HG03565 (cell line): ENCODE results near the gene KHDC3L.
A peak's percentile ranks its signal among the peaks of the same experiment; 100 is the strongest.
"Not testable (repeated sequence)": the region's sequence is repeated elsewhere in the genome, so short reads cannot be mapped to it uniquely, and the experiment has no call there.

Experiments used
- ATAC-seq: cut with Tn5 transposase; IDR thresholded peaks from one replicate; pipeline ENCODE4 v1.9.1; 2021; ENCODE audit warnings: mild to moderate bottlenecking, moderate library complexity; ENCODE audit not compliant: unreplicated experiment

The KHDC3L gene

DNA sequence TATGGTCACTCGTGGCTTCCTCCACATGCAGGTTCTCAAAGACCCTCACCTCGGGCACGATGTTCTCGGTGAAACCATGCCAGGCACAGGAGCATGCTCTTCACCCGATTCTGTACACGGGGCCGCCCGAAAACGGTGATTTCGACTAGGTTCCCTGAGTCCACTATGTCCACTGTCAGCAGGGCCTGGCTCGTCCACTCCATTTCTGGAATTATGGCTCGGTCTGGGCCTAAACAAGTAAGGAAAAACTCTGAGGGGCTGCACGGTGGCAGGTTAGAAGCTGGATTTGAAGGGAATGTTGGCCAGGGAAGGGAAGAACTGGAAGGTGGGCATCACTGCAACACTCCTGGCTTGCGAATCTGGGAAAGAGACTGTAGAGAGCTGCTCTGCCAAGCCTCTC is 6.7 kb downstream of the KHDC3L start:
- ATAC-seq = no peak

DNA sequence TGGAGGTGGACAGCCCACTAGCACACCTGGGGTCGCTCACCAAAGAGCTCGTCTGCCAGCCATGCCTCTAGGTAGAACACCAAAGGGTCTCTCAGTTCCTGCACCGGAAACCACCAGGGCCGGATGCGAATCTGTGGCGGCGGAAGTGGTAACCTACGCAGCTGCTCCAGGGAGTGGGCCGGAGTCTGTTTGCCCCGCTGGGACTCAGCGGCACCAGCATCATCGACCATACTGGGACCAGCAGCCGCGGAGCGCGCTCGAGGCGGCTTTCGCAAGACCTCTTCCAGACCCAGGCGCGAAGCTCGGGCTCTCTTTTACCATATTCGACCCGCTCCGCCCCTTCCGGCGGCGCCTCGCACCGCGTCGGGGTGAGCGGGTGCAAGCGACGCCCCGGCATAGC is 7.1 kb downstream of the KHDC3L start, which contains the start of gene OOEP:
Gene OOEP (minus strand): TSS at position 335 of the 400 bp plus-strand sequence. CDS start 105 bp downstream, at position 230.
- ATAC-seq = no peak

DNA sequence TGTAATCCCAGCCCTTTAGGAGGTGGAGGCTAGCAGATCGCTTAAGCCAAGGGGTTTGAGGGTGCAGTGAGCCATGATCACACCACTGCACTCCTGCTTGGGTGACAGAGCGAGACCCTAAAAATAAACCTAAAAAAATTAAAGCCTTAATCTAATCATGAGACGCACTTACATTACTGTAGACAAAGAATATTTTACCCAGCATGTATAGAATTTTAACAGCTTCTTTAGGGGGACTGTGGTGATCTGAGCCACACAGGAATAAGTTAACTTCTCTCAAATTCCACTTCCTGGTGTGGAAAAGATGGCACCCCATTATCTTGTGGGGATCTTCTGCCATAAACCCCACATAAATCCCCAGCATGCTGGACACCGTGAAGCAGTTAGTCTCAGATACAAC is 9.5 kb downstream of the KHDC3L start:
- ATAC-seq = no peak

DNA sequence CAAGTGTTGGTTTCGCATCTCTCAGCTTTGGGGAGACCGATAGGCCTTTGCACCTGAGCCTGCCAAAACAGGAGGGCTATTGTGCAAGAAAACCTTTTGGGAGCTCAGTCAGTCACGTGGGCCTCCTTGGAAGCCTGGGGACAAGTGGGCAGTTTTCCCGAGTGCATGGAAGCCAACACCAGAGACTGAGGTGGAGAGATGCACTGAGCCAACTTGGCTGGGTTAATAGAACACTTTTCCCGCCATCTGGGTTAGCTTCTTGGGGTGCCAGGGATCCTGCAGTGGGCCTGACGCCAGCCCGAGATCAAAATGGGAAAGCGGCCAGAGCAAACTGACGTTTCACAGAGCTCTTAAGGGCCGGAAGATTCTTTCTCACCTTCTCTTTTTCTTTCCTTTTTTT is 10.1 kb downstream of the KHDC3L start:
- ATAC-seq = no peak

DNA sequence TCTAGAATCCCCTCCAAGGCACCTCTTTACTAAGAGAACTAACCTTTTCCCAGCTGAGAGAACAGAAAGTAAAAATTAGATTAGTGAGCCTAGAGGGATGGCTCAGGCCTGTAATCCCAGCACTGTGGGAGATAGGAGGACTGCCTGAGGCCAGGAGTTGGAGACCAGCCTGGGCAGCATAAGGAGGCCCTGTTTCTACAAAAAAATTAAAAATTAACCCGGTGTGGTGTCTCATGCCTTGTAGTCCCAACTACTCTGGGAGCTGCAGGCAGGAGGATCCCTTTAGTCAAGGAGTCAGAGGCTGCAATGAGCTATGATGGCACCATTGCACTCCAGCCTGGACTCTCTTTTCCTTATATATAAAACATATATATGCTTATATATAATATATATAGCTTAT is 12.8 kb downstream of the KHDC3L start:
- ATAC-seq = no peak

DNA sequence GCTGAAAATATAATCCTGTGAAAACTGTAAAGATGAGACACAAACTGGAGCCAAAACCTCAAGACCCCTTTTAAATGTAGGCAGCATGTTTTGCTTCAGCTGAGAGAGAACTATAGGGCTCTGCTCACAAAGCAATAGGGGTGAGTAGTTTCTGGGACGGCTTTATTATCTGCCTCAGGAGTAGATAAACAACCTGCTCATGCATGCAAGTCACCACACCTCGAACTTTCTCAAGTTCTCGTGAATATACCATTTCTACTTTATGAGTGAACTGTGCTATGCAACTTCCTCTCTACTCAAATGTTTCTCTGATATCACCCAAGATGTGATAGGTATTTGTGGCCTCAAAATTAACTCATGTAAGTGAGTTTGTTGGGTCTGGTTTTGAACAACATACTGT is 14.8 kb downstream of the KHDC3L start:
- ATAC-seq = no peak

DNA sequence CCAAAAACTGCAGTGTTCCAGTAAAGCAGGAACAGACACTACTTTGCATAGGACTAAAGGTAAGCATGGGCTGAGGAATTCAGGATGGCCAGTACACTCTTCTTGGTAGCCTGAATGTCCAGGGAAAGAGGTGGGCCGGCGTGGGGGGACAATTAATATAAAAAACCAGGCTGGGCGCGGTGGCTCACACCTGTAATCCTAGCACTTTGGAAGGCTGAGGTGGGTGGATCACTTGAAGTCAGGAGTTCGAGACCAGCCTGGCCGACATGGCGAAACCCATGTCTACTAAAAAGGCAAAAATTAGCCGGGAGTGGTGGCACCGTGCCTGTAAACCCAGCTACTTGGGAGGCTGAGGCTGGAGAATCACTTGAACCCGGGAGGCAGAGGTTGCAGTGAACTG is 19.1 kb downstream of the KHDC3L start:
- ATAC-seq = not testable (repeated sequence)

DNA sequence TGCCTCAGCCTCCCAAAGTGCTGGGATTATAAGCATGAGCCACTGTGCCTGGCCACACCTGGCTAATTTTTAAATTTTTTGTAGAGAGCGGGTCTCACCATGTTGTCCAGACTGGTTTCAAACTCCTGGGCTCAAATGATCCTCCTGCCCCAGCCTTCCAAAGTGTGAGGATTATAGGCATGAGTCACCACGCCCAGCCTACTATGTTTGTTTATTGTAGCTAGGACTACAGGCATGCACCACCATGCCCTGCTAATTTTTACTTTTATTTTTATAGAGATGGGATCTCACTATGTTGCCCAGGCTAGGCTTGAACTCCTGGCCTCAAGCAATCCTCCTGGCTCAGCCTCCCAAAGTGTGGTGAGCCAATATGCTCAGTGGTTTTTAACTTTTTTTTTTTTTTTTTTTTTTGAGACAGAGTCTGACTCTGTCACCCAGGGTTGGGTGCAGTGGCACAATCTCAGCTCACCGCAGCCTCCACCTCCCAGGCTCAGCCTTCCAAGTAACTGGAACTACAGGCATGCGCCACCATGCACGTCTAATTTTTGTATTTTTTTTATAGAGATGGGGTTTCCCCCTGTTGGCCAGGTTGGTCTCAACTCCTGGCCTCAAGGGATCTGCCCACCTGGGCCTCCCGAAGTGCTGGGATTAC is 20.1 kb downstream of the KHDC3L start:
- no peak for ATAC-seq

DNA sequence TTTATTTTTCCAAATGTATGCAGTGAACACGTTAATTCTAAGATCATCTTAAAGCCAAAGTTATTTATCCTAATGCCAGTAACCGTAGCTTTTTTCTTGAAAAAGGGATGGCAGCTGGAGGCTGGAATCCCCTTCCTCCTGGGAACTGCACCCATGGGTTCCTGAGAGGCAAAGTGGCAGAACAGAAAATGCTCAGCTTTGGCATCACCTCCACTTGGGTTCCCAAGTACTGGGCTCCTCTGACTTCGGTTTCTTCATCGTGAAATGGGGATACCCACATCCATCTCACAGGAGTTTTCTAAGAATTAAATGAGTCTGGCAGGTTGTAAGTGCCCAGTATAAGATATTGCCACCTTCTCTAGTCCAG is 26.0 kb downstream of the KHDC3L start:
- peak; percentile 13 for ATAC-seq

DNA sequence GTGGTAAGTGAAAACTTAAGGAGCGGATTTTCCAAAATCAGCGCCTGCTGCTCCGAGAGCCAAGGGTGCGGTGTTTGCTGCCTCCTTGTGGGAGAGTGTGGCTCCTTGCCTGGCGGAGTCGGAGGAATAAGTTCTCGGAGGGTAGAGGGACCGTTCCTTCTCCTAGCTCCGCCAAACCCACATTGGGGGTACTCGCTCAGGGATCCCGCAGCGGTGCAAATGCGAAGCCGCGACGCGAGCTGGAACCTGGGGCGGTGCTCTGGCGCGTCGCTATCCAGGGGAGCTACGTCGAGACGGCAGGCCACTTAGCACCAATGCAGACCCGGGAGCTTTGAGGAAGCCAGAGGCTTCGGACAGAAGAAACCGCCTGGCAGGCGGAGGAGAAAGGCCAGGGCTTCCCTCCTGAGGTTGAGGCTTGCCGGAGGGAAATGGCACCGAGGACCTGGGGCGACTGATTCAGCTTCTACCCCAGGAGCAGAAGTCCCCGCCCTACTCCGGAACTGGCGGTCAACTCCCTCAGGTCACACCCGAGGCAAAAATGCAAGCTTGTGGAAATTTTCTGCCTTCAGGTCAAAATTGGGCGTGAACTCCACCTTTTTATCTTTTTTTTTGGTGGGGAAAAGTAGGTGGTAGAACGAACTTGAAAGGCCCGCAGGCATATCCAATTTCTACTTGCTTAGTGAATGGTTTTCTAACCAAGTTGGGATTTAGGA is 26.5 kb downstream of the KHDC3L start:
- ATAC-seq = peak; percentile 72

DNA sequence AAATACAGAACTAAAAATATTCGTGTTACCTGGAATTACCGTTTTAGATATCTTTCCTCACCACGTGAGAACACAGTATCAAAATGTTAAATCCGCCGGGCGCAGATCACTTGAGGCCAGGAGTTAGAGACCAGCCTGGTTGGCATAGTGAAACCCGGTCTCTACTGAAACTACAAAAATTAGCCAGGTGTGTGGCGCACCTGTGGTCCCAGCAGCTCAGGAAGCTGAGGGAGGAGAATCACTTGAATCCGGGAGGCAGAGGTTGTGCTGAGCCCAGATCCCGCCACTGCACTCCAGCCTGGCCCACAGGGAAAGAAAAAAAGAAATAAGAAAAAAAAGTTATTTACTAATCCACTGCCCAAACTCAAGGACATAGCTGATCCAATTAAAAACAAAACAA is 27.4 kb downstream of the KHDC3L start:
- no peak for ATAC-seq

DNA sequence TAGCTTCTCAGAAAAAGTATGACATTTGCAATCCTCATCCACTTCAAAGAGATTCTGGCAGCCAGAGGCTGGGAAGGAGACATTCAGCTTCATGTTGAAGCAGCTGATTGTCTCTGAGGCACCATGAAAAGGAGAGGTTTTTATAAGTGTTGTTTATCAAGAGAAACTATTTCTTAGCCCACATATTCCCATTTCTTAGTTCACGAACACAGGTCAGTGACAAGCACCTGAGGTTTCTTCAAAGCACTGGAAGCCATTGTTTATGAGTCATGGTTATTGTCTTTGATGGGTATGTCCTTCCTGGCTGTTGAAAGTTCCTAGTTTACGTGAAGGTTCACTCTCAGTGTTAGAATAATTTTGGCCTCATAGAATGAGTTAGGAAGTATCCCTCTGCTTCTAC is 29.2 kb downstream of the KHDC3L start:
- no peak for ATAC-seq

DNA sequence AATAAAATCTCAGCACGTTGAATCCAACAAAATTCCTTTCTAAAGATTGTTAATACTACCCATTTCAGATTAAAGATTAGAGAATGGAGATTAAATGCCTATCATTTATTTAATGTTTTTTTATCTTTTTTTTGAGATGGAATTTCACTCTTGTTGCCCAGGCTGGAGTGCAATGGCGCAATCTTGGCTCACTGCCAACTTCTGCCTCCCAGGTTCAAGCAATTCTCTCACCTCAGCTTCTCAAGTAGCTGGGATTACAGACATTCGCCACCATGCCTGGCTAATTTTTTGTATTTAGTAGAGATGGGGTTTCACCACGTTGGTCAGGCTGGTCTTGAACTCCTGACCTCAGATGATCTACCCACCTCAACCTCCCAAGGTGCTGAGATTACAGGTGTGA is 29.7 kb downstream of the KHDC3L start:
- not testable (repeated sequence) for ATAC-seq

DNA sequence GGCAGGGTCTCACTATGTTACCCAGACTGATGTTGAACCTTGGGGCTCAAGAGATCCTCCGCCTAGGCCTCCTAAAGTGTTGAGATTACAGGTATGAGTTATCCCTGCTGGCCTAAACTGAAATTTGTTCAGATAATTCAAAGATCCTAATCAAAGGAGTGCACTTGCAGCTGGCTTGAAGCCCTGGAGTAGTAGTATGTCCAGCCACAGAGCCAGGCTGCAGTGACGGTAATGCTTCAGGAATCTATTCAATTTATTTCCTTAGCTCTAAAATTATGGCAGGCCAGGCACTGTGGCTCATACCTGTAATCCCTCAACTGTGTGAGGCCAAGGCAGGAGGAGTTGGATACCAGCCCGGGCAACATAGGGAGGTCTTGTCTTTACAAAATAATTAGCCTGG is 30.8 kb downstream of the KHDC3L start:
- no peak for ATAC-seq

DNA sequence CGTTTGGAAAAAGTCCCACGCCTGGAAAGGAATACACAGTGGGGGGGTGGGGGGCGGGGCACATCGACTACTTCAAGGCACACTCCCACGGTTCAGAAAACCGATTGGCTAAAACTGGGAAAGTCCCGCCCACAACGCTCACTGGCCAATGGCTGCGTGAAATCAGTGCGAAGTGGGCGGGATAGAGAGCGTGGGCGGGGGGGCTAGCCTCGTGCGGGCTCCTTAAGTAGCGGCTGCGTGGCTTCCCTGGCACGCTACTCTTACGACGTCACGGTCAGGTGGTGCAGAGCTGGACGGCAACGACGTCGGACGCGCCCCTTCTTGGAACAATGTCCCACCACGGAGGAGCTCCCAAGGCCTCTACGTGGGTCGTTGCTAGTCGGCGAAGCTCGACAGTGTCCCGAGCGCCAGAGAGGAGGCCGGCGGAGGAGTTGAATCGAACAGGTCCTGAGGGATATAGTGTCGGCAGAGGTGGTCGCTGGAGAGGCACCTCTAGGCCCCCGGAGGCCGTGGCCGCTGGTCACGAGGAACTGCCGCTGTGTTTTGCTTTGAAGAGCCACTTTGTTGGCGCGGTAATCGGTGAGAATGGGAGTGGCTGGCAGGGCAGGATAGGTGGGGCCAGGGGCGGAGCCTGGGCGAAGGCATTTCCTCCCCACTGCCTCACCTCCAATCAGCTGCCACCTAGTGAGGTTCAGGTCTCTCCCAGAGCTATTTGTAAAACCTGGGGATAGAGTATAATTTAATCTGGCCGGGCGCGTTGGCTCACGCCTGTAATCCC is 32.3 kb downstream of the KHDC3L start, which contains the start of gene DDX43:
Gene DDX43 (plus strand): TSS at position 252 of the 778 bp plus-strand sequence. CDS start 78 bp downstream, at position 330.
- ATAC-seq = peak; percentile 63

DNA sequence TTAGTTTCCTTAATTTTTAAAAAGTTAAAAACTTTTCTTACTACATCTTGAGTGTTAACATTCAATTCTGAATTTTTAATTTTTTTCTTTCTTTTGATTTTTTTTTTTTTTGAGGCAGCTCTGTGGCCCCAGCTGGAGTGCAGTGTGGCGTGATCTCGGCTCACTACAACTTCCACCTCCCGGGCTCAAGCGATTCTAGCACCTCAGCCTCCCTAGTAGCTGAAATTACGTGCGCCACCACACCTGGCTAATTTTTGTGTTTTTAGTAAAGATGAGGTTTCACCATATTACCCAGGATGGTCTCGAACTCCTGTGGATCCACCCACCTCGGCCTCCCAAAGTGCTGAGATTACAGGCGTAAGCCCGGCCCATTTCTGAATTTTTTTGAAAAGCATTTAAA is 33.4 kb downstream of the KHDC3L start:
- ATAC-seq = no peak

DNA sequence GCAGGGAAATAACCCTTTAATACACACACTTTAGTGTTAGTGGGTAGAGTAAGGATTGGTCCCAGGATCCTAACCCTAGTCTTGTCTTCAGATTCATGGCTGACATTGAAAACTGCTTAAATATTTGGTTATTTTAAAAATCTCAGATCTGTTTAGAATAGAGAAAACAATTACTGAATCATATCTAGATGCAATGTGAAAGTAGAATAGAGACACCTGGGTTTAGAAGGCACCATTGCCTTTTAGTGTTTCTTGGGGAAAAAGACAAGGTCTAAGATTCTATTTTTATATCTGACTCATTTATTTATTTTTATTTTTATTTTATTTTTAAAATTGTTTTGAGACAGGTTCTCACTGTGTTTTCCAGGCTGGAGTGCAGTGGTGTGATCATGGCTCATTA is 38.2 kb downstream of the KHDC3L start:
- no peak for ATAC-seq

DNA sequence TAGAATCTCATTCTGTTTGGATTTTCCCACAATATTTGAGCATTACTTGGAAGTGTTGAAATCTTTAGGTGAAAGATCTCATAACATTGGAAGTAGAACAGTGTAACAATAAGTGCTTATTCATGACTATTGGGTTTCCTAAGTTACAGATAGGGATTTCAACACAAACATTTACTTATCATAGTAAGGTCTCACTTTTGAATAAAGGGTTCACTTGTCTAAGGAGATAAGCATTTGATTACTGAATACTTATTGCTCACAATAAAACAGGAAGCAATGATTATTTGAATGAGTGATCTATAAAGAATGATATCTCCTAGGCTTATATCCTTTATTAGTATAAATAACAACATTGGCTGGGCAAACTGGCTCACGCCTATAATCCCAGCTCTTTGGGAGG is 46.9 kb downstream of the KHDC3L start:
- ATAC-seq = no peak

DNA sequence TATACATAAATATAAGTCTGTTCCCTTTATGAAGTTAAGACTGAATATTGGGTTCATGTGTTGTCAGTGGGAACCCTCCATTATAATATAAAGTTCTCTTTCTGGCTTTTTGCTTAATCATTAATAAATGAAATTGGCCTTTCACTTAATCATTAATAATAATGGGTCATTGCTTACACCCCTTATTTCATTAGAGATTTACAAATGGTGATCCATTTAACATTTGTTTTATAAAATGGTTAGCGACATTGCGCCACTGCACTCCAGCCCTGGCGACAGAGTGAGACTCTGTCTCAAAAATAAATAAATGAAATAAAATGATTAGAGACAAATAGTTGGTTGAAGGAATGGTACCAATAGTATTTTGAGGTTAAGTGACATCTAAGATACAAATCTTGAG is 50.6 kb downstream of the KHDC3L start:
- no peak for ATAC-seq
